AG10803 (cell line): ENCODE data around the gene BMPR1B.

ENCODE experiments used
- DNase-seq: peaks from one replicate; pipeline ENCODE4 v3.0.0; 2010; ENCODE audit warnings: low read depth
- H3K4me3 ChIP-seq: 2 replicates; pipeline ENCODE4 v1.5.1; 2011; ENCODE audit warnings: mild to moderate bottlenecking, low read length, control low read depth
- TF ChIP-seq, protein P1 (sequence below): conservative IDR thresholded peaks from 2 replicates; pipeline ENCODE4 v1.5.1; 2011; ENCODE audit warnings: mild to moderate bottlenecking, low read length, control low read depth, inconsistent platforms

BMPR1B gene

DNA sequence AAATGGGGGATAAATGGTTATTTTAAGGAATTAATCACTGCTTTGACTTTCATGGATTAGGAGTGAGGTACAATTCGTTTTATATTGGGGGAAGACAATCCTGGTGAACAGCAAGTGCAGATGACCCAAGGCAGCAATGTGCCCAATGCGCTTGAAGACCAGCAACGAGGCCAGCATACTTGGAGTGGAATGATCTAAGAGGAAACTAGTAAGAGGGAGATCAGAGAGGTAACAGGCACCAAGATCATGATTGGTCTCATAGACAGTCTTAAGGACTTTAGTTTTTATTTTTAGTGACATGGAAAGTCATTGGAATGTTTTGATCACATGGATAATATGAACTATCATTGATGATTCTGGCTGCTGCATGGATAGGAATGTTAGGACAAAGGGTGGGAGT lies 90.6 kb downstream of the BMPR1B start:
- TF ChIP-seq, protein P1, sequence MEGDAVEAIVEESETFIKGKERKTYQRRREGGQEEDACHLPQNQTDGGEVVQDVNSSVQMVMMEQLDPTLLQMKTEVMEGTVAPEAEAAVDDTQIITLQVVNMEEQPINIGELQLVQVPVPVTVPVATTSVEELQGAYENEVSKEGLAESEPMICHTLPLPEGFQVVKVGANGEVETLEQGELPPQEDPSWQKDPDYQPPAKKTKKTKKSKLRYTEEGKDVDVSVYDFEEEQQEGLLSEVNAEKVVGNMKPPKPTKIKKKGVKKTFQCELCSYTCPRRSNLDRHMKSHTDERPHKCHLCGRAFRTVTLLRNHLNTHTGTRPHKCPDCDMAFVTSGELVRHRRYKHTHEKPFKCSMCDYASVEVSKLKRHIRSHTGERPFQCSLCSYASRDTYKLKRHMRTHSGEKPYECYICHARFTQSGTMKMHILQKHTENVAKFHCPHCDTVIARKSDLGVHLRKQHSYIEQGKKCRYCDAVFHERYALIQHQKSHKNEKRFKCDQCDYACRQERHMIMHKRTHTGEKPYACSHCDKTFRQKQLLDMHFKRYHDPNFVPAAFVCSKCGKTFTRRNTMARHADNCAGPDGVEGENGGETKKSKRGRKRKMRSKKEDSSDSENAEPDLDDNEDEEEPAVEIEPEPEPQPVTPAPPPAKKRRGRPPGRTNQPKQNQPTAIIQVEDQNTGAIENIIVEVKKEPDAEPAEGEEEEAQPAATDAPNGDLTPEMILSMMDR = no peak
- DNase-seq = no peak
- no peak overlapping the region for H3K4me3 ChIP-seq

- DNase-seq = no peak
- TF ChIP-seq, protein P1 = no peak
Observed at GRCh38 chr4:94849901-94850300, 92.1 kb downstream of the BMPR1B start.

GRCh38 chr4:94852616-94853015 lies 94.9 kb downstream of the BMPR1B start:
- no peak overlapping the region for H3K4me3 ChIP-seq
- DNase-seq = peak; percentile 36
- TF ChIP-seq, protein P1 = no peak

More at GRCh38 chr4:94849901-94850300, 92.1 kb downstream of the BMPR1B start:
- H3K4me3 ChIP-seq = no peak overlapping the region

- TF ChIP-seq, protein P1 = no peak
Observed at GRCh38 chr4:94856030-94856429, 98.3 kb downstream of the BMPR1B start.

GRCh38 chr4:94870146-94870545 lies 112.4 kb downstream of the BMPR1B start:
- DNase-seq = peak; percentile 60
- no peak overlapping the region for H3K4me3 ChIP-seq
- TF ChIP-seq, protein P1 = no peak

More at GRCh38 chr4:94856030-94856429, 98.3 kb downstream of the BMPR1B start:
- no peak overlapping the region for H3K4me3 ChIP-seq
- no peak for DNase-seq

DNA sequence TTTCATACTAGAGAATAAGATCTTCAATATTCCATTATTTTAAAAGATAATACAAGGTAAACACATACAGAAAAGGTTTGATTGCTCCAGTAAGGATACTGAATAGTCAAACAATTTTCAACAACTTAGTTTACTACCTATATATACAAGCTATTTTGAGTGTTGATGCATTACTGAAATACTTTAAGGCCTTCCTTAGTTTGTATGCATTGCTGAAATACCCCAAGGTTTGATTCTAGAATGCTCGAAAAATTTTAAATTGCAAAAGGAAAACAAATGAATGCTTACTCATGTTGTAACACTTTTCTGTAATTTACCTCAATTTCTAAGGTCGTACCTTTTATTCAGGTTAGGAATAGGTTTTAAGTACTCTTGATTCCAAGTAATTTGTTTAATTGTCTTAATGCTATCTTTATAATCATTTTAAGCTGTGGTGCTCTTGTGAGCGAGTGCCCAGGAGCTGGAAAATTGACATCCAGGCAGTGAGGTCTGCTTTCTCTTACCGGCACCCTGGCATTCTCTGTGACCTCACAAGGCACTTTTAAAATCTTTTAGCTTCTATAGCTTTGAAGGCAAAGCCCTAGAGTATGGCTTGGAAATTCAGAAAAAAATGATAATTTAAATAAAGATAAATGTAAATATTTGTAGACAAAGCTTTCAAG lies 114.0 kb downstream of the BMPR1B start:
- peak; percentile 2 for DNase-seq
- no peak overlapping the region for H3K4me3 ChIP-seq
- TF ChIP-seq, protein P1 = no peak

DNA sequence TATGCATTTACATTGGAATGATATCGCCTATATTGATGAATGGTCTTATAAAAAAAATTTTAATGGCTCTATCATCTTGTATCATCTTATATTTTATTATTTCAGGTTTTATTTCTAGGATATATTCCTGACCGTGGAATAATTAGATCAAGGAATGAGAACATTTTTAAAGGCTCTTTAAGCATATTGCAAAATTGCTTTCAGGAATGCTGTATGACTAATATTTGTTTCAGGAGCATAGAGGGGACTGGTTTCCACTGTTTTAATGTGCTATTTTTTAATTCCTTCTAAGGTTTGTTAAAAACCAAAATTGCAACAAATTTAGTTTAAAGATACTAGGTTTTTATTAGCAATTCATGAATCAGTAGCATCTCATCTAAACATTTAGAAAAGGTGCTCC lies 120.2 kb downstream of the BMPR1B start:
- no peak overlapping the region for H3K4me3 ChIP-seq
- TF ChIP-seq, protein P1 = no peak
- DNase-seq = peak; percentile 56
